H1 (cell line): Measurements from ENCODE around the gene FITM1. TPM values are rescaled to one million over a fixed set of nuclear protein-coding genes. Genes with fewer than 3 reads are reported as not detected.

ENCODE experiments used
- SRF ChIP-seq: IDR thresholded peaks from 2 replicates; pipeline ENCODE4 v1.6.1; 2011; ENCODE audit warnings: mild to moderate bottlenecking, low read depth, low read length, moderate library complexity
- TAF7 ChIP-seq: optimal IDR thresholded peaks from 2 replicates; pipeline ENCODE3; 2011; ENCODE audit warnings: low read depth, mild to moderate bottlenecking, inconsistent platforms, low read length, moderate library complexity, borderline replicate concordance
- polyA plus RNA-seq, 7 experiments: library from polyadenylated mRNA; depleted of rRNA in 3 of 7; stranded (reverse) in 5 of 7; unstranded in 2 of 7; fragments of >200 nt in 5 of 7; fragments of 200-250 nt in 2 of 7; gene quantifications; 1 replicate in 5 of 7; 2 replicates in 1 of 7; 4 replicates in 1 of 7; pipeline versions ENCODE4 v1.2.1 to v1.2.3, GENCODE V29; 2011 to 2013; ENCODE audit warnings: missing spikeins in 2 of 7, mixed read lengths in 2 of 7
- total RNA-seq: library from RNA; stranded (reverse); fragmentation: NEBNext Ultra II Directional; extraction: Animal tissue kit (Norgen Biotek cat#: 25700); gene quantifications from 2 replicates; pipeline ENCODE4 v1.2.1, GENCODE V29; 2021

Gene FITM1
- total and polyA plus RNA-seq, 2 of the 8 experiments (the other 6 are each of a cell fraction or from before 2014, with no cell fraction given) = 0.53 to 0.76 TPM

DNA sequence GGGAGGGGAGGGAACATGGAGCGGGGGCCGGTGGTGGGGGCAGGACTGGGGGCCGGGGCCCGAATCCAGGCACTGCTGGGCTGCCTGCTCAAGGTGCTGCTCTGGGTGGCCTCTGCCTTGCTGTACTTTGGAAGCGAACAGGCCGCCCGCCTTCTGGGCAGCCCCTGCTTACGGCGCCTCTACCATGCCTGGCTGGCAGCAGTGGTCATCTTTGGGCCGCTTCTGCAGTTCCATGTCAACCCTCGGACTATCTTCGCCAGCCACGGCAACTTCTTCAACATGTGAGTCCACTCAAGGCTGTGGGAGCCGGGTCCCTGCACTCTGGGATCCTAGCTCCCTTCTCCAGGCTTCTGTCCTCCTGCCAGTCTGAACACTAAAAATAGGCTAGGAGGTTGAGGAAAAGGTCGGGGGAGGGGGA lies 1.1 kb downstream of the FITM1 start (continued):
- TF ChIP-seq TAF7 = no peak
- TF ChIP-seq SRF = no peak
